Skin of body (tissue), 2 donors: ENCODE measurements around the gene CNNM2. TPM values are rescaled to one million over a fixed set of nuclear protein-coding genes. Genes with fewer than 3 reads are reported as not detected.
"Not testable (repeated sequence)": the region's sequence is repeated elsewhere in the genome, so short reads cannot be mapped to it uniquely, and the experiment has no call there.

Experiments used
- DNase-seq: peaks from one replicate; lab custom pipeline; 2025; lab: John Stamatoyannopoulos, UW
- total RNA-seq: library from RNA; depleted of rRNA; stranded (reverse); fragments of >200 nt; gene quantifications from one replicate; pipeline ENCODE4 v1.2.3, GENCODE V29; 2014

The CNNM2 gene
- total RNA-seq, 1 donor from 2014 or later: 5.4 TPM

GRCh38 chr10:103038570-103038969 is 120.5 kb downstream of the CNNM2 start:
- DNase-seq: no peak

GRCh38 chr10:103040418-103040817 is 122.3 kb downstream of the CNNM2 start:
- DNase-seq: no peak

DNA sequence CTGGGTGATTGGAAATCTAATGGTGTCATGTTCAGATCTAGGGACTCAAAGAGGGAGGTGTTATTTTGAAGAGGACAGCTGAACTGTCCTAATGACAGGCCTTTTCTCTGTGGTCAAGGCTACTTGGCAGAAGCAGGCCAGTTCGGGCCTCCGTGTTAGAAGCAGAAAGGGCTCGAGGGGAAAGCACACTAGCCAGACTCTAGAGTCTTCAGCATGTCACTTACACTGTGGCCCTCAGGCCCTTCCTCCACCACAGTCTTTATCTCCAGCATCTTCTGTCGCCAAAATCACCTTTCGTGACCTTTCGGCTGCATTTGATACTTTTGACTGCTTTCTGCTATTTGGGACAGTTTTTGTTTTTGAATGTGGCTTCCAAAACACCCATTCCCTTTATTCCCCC is 123.3 kb downstream of the CNNM2 start:
- DNase-seq: no peak

DNA sequence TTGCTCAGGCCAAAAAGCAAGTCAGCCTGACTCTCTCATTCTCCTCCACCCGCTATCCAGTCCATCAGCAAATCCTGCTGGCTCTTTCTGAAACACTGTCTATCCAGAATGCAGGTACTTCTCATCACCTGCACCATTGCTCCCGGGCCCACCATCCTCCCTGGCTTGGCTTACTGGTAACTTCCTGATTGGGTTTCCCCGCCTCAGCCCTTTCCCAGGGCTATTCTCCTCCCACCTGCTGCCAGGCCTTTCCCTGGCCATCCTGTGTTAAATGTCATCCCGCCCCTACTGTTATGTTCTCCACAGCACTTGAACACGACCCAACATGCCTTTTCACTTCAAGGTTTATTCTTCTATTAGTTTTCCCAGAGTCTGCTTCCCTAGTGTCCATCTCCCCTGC is 124.0 kb downstream of the CNNM2 start:
- no peak for DNase-seq

DNA sequence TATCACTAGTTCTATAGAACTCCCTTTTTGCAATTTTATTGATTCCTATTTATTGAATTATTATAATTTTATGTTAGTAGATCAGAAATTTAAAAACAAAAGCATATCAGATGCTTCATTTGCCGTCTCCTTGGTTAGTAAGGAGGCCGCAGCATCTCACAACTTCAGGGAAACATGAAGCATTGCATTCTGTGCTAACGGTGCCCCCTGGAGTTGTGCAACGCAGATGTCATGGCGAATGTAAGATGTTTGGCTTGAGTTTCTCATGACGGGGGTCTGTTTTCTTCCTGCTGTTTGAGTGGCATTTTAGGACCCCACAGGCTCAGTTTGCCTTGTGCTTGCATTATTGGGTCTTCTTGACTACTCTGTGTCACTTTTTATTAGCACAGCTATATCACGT is 124.8 kb downstream of the CNNM2 start:
- no peak for DNase-seq

DNA sequence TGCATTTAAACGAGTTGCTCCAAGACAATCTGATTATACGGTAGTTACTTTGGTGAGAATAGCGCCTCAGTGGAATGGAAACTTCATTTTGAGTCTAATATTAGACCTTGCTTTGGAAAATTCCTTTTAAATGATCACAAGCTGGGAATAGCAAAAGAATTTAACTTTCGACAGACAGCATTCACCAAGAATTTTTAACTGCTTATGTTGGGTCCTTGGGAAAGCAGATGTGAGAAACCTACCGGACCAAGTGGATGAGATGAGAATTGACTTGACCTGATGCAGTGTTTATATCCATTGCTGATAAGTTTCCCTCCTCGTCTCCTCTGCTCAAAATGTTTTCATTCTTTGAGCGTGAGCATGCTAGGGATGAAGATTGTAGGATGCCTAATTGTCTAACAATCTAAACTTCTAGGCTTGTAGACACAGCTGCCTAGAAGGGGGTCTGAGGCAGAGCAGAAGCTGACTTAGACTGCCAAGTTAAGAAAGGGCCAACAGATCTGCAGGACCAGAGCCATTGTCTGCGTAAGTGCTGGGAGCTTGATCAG is 126.9 kb downstream of the CNNM2 start:
- DNase-seq: peak; percentile 49

DNA sequence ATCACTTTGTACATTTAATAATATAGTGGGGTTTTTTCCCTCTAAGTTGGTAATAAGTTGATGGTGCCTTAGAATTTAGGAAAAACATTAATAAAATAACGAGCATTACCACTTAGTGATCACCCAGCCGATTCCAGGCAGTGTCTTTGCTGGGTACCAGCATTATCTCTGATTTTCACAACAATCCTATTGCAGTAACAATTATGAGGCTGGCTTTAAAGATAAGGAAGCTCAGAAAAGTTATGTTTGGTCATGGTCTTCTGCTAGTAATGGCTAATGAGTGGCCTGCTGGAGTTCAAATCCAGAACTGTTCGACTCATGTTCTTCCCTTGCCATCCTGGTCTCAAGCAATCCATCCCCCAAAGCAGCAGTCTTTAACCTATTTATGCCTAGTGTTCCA is 127.9 kb downstream of the CNNM2 start:
- DNase-seq: no peak

- no peak for DNase-seq
Measured at GRCh38 chr10:103047381-103047780, 129.3 kb downstream of the CNNM2 start.

DNA sequence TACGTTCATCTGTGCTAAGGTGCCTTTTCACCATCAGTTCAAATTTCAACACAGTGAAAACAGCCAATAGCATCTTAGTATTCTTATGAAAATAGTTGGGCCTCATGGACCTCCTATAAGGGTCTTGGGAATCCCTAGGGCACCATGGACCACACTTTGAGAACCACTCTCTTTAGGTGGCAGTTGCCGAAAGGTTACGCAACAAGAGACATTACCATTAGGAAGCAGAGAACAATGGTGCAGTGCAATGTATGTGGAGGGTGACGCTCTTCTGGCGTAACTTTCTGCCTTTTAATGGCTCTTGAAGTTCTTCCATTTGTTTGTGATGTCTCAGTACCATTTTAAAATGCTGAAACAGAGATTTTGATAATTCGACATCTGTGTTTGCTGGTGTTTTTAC is 131.1 kb downstream of the CNNM2 start:
- no peak for DNase-seq

- peak; percentile 23 for DNase-seq
Measured at GRCh38 chr10:103053659-103054581, 135.8 kb downstream of the CNNM2 start.

- no peak for DNase-seq
Measured at GRCh38 chr10:103054621-103055020, 136.5 kb downstream of the CNNM2 start.

DNA sequence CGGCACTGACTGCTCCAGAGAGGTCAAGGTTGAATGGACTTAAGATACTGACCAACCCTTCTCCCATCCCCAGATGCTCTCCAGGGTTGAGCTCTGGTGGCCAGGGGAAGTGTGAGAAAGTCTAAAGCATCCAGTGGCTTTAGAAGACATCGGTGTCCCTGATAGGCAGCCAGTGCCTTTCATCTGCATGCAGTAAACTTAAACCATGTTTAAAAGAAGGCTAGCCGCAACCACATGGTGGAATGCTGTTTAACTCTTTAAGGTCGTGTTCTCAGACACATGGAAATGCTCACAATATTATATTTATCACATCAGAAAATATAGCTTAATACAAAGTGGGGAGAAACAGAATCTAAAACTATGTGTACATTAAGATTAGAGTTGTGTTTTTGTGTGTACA is 137.0 kb downstream of the CNNM2 start:
- no peak for DNase-seq

DNA sequence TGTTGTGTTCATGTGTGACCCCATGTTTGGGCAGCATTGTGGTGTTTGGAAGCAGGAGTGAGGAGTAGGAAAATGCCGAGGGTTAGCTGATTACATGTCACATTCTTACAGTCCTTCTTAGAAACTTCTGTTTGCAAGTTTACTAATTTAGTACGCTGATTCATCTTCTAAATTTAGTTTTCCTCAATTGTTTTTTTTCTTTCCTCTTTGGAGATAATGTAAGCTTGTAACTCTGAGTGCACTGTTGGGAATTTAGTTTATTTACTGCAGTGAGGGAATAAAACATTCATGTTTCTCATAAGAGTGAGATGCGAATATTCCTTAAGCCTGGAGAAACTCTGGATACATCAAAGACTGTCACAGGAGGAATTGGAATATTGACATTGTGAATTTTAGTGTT is 139.9 kb downstream of the CNNM2 start:
- DNase-seq: no peak

- DNase-seq: no peak
Measured at GRCh38 chr10:103060575-103060974, 142.5 kb downstream of the CNNM2 start.

DNA sequence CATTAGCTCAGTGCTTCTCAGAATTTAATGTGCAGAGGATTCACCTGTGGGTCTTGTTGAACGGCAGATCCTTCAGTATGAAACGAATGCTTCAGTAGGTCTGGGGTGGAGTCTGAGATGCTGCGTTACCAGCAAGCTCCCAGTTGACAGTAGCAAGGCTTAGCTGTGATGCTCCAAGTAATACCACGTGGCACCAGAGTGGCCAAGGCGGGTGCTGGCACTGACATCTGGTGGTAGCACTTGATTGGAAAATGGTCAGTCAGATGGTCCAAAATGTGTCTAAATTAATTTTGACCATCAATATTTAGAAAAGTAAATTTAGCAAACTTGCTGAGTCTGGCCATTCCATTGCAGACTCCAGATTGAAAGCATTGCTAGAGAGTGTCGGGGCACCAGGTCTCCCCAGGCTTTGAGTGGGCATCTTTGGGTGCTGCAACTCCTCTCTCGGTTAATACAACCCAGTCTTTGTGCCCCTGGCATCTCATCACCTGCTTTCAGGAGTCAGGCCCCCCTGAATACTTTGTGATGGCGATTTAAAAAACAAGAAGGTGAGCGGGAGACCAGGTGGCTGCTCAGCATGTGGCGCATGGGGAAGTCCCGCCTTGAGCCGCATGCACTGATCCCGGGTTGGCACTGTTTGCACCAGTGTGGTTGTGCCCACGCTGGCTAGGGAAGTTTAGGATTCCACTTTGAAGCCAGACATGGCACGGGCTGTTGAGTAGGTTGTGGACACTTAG is 144.9 kb downstream of the CNNM2 start:
- DNase-seq: no peak

GRCh38 chr10:103064956-103065355 is 146.9 kb downstream of the CNNM2 start:
- no peak for DNase-seq

GRCh38 chr10:103066141-103067098 is 148.3 kb downstream of the CNNM2 start:
- no peak for DNase-seq

- not testable (repeated sequence) for DNase-seq
Measured at GRCh38 chr10:103067099-103067477, 149.0 kb downstream of the CNNM2 start.

- no peak for DNase-seq
Measured at GRCh38 chr10:103067484-103067883, 149.4 kb downstream of the CNNM2 start.

- DNase-seq: no peak
Measured at GRCh38 chr10:103067956-103068355, 149.9 kb downstream of the CNNM2 start.
